HG03097 (cell line): Measurements from ENCODE around the gene TANGO2.

Experiments used
- ATAC-seq: cut with Tn5 transposase; IDR thresholded peaks from one replicate; pipeline ENCODE4 v1.9.1; 2021; ENCODE audit not compliant: unreplicated experiment, low FRiP score

TANGO2 gene

GRCh38 chr22:20113551-20114310 lies 92.8 kb downstream of the TANGO2 start:
- no peak for ATAC-seq

- ATAC-seq, result no peak
Measured at GRCh38 chr22:20114506-20115475, 93.9 kb downstream of the TANGO2 start.

DNA sequence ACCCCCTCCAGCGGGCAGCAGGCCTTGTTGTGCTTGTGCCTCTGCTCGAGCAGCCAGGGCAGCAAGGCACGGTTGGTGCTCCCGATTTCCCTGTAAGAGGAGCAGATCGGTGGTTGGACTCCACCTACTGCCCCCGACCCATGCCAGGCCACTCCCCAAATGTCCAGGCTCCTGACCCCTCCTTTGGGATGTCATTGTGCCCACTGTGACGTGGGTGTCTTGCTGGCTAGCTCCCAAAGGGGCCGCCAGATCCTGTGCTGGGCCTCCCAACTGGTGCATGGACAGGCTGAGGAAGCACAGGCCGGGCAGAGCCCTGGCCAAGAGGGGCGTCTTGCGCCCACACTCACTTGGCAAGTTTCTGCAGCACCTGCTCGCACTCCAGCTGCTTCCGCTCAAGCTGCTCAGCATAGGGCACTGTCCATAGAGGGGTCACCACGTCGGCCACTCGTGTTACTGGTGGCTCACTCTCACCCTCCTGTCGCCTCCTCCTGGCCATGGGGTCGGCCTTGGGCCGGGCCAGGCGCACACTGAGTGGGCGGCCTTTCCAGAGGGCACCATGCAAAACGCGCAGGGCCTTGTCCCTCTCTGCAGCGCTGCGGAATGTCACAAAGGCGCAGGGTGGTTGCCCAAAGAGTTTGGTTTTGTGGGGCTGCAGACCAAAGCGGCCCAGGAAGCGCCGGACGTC lies 94.9 kb downstream of the TANGO2 start, which contains the start of gene RANBP1:
TSS of gene RANBP1 (plus strand) at position 414 of the 685 bp plus-strand sequence. CDS start at position 495, 81 bp downstream.
- no peak for ATAC-seq

DNA sequence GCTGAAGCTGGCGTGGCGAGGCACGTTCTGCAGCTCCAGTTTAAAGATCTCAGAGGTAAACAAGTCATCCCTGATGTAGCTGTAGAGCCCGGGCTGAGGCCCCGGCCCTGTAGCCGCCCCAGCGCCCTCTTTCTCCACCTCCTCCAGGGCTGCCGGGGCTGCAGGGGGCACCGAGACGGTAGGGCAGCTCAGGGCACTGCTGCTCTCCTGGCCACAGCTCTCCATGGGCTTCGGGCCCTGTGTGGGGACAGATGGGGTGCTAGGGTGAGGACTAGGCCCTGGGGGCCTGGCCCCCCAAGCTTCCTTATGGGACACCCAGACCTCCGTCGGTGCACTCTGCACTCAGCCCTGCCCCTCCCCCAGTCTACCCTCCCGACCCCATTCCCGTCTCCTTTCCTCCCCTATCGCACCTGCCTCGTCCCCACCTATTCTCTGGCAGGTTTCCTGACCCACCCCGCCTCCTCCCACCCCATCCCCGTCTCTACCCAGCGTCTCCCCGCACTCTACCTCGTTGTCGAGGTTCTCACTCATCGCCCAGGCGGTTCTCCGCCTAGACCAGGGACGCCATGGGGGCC lies 95.6 kb downstream of the TANGO2 start:
- no peak for ATAC-seq
